ENCODE data around the gene PTRH1. TPM values are rescaled to one million over a fixed set of nuclear protein-coding genes. Genes with fewer than 3 reads are reported as not detected.

The PTRH1 gene
- total and polyA plus RNA-seq, 2 of the 13 experiments (the other 11 are each of a cell fraction or from before 2014, with no cell fraction given) = 4.0 to 10.4 TPM

- TF ChIP-seq, protein P1, sequence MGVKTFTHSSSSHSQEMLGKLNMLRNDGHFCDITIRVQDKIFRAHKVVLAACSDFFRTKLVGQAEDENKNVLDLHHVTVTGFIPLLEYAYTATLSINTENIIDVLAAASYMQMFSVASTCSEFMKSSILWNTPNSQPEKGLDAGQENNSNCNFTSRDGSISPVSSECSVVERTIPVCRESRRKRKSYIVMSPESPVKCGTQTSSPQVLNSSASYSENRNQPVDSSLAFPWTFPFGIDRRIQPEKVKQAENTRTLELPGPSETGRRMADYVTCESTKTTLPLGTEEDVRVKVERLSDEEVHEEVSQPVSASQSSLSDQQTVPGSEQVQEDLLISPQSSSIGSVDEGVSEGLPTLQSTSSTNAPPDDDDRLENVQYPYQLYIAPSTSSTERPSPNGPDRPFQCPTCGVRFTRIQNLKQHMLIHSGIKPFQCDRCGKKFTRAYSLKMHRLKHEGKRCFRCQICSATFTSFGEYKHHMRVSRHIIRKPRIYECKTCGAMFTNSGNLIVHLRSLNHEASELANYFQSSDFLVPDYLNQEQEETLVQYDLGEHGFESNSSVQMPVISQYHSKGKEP (CRISPR knock-in tag; IDR thresholded peaks at IDR 0.05) = no peak
- TF ChIP-seq ZGPAT (CRISPR knock-in tag; IDR thresholded peaks at IDR 0.05) (no peak), ZNF766 (CRISPR knock-in tag; IDR thresholded peaks at IDR 0.05; ENCODE audit: borderline replicate concordance) (no peak), FOXC1 (CRISPR knock-in tag; IDR thresholded peaks at IDR 0.05; ENCODE audit: borderline replicate concordance) (0 out of 2 replicates have a peak, but pooled peaks have one; percentile 14), KLF13 (CRISPR knock-in tag; IDR thresholded peaks at IDR 0.05) (peak; percentile 51; the same call in 1 of the 2 replicates), ZNF33B (CRISPR knock-in tag; IDR thresholded peaks at IDR 0.05) (no peak), MYC (CRISPR knock-in tag; IDR thresholded peaks at IDR 0.05; ENCODE audit: borderline replicate concordance) (0 out of 2 replicates have a peak, but pooled peaks have one; percentile 4), CSRNP2 (CRISPR knock-in tag; conservative IDR thresholded peaks at IDR 0.05; ENCODE audit: low read depth) (no peak), RXRA (CRISPR knock-in tag; IDR thresholded peaks at IDR 0.05) (peak; percentile 42), KMT2B (CRISPR knock-in tag; IDR thresholded peaks at IDR 0.05) (0 out of 2 replicates have a peak, but pooled peaks have one; percentile 24), ZNF749 (CRISPR knock-in tag; IDR thresholded peaks at IDR 0.05; ENCODE audit: borderline replicate concordance) (no peak), HCFC1 (IDR thresholded peaks at IDR 0.05; ENCODE audit: low read depth, low read length) (peak; percentile 22; the same call in 1 of the 2 replicates), ZBTB38 (CRISPR knock-in tag; IDR thresholded peaks at IDR 0.05) (peak; percentile 65; the same call in 1 of the 2 replicates), STAG1 (CRISPR knock-in tag; IDR thresholded peaks at IDR 0.05) (peak; percentile 93; the same call in 1 of the 2 replicates), ZNF747 (CRISPR knock-in tag; IDR thresholded peaks at IDR 0.05; ENCODE audit: borderline replicate concordance) (peak; percentile 12; the same call in 1 of the 2 replicates), CBX5 (CRISPR knock-in tag; IDR thresholded peaks at IDR 0.05; ENCODE audit: borderline replicate concordance) (peak; percentile 31; the same call in 1 of the 2 replicates)
- TF ChIP-seq, protein P2, sequence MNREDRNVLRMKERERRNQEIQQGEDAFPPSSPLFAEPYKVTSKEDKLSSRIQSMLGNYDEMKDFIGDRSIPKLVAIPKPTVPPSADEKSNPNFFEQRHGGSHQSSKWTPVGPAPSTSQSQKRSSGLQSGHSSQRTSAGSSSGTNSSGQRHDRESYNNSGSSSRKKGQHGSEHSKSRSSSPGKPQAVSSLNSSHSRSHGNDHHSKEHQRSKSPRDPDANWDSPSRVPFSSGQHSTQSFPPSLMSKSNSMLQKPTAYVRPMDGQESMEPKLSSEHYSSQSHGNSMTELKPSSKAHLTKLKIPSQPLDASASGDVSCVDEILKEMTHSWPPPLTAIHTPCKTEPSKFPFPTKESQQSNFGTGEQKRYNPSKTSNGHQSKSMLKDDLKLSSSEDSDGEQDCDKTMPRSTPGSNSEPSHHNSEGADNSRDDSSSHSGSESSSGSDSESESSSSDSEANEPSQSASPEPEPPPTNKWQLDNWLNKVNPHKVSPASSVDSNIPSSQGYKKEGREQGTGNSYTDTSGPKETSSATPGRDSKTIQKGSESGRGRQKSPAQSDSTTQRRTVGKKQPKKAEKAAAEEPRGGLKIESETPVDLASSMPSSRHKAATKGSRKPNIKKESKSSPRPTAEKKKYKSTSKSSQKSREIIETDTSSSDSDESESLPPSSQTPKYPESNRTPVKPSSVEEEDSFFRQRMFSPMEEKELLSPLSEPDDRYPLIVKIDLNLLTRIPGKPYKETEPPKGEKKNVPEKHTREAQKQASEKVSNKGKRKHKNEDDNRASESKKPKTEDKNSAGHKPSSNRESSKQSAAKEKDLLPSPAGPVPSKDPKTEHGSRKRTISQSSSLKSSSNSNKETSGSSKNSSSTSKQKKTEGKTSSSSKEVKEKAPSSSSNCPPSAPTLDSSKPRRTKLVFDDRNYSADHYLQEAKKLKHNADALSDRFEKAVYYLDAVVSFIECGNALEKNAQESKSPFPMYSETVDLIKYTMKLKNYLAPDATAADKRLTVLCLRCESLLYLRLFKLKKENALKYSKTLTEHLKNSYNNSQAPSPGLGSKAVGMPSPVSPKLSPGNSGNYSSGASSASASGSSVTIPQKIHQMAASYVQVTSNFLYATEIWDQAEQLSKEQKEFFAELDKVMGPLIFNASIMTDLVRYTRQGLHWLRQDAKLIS (CRISPR knock-in tag; IDR thresholded peaks at IDR 0.05) = no peak
These were observed 18.8 kb upstream of the PTRH1 start (continued) for GRCh38 chr9:127734247-127734746.
